ENCODE results near the gene TMEM170B. TPM values are rescaled to one million over a fixed set of nuclear protein-coding genes. Genes with fewer than 3 reads are reported as not detected.
A peak's percentile ranks its signal among the peaks of the same experiment; 100 is the strongest.

The TMEM170B gene
- total and polyA plus RNA-seq, 3 donors from 2014 or later = 5.6 to 8.0 (median 6.5) TPM

GRCh38 chr6:11580686-11581405, 43.3 kb downstream of the TMEM170B start:
- no peaks in the 10 kb centered on the region for H3K9me3 ChIP-seq
- DNase-seq = no peak
- no peak overlapping the region for H3K27ac ChIP-seq
- 82 to 88% methylated on average over 4 of the region's 4 CpGs for WGBS, 2 donors
- no peaks in the 10 kb centered on the region for H3K36me3 ChIP-seq (ENCODE audit: low read depth, missing control alignments)
- H3K27me3 ChIP-seq = no peaks in the 10 kb centered on the region
- no peaks in the 10 kb centered on the region for H3K4me1 ChIP-seq
- no peak for TF ChIP-seq CTCF (IDR thresholded peaks at IDR 0.05)
- no peak for TF ChIP-seq POLR2A (IDR thresholded peaks at IDR 0.05)
- intact Hi-C loops (cut with DNase I; ENCODE audit: low total_unique reads) = no loop called here
- H3K4me3 ChIP-seq = no peak overlapping the region

- Histone ChIP-seq H3K9me3 (no peaks in the 10 kb centered on the region), H3K36me3 (ENCODE audit: low read depth, missing control alignments) (no peaks in the 10 kb centered on the region), H3K27me3 (no peaks in the 10 kb centered on the region), H3K4me3 (no peak overlapping the region), H3K27ac (no peak overlapping the region), H3K4me1 (no peaks in the 10 kb centered on the region)
- no peak for DNase-seq
- TF ChIP-seq CTCF (IDR thresholded peaks at IDR 0.05) = no peak
- intact Hi-C loops (cut with DNase I; ENCODE audit: low total_unique reads) = no loop called here
- WGBS, 2 donors = 70% methylated on average over 5 of the region's 5 CpGs
These were observed 46.7 kb downstream of the TMEM170B start for GRCh38 chr6:11584244-11584643.

GRCh38 chr6:11585426-11586016, 48.0 kb downstream of the TMEM170B start:
- Histone ChIP-seq H3K27ac (no peak overlapping the region), H3K4me1 (no peaks in the 10 kb centered on the region), H3K4me3 (no peak overlapping the region), H3K27me3 (no peaks in the 10 kb centered on the region), H3K36me3 (ENCODE audit: low read depth, missing control alignments) (no peaks in the 10 kb centered on the region), H3K9me3 (no peaks in the 10 kb centered on the region)
- peak; percentile 42 to 52 (median 45) for TF ChIP-seq CTCF (IDR thresholded peaks at IDR 0.05)
- TF ChIP-seq POLR2A (IDR thresholded peaks at IDR 0.05) = no peak
- WGBS, 2 donors = 29 to 39% methylated on average over 1 of the region's 1 CpG
- intact Hi-C loops (cut with DNase I; ENCODE audit: low total_unique reads) = no loop called here
- DNase-seq = no peak

GRCh38 chr6:11586117-11586516, 48.6 kb downstream of the TMEM170B start:
- intact Hi-C loops (cut with DNase I; ENCODE audit: low total_unique reads) = no loop called here

More at GRCh38 chr6:11586117-11586516, 48.6 kb downstream of the TMEM170B start:
- H3K4me3 ChIP-seq = no peak overlapping the region
- no peak overlapping the region for H3K27ac ChIP-seq
- H3K4me1 ChIP-seq = no peaks in the 10 kb centered on the region
- 89 to 90% methylated on average over 4 of the region's 4 CpGs for WGBS, 2 donors
- H3K36me3 ChIP-seq (ENCODE audit: low read depth, missing control alignments) = no peaks in the 10 kb centered on the region
- H3K27me3 ChIP-seq = no peaks in the 10 kb centered on the region
- no peak for DNase-seq
- H3K9me3 ChIP-seq = no peaks in the 10 kb centered on the region
- TF ChIP-seq CTCF (IDR thresholded peaks at IDR 0.05) (no peak), POLR2A (IDR thresholded peaks at IDR 0.05) (no peak)
